ENCODE measurements around the gene EPN2.

Gene EPN2

GRCh38 chr17:19372439-19372838 lies 135.3 kb downstream of the EPN2 start:
- H3K4me3 ChIP-seq (ENCODE audit: control insufficient read depth, low read depth, low read length): no peak overlapping the region
- no peak for TF ChIP-seq CTCF (conservative IDR thresholded peaks at IDR 0.05; ENCODE audit: control insufficient read depth, insufficient read depth, low read depth, low read length)
- no peak for DNase-seq (ENCODE audit: low read depth)

- no peak for DNase-seq (ENCODE audit: low read depth)
- no peak for TF ChIP-seq CTCF (conservative IDR thresholded peaks at IDR 0.05; ENCODE audit: control insufficient read depth, insufficient read depth, low read depth, low read length)
- no peak overlapping the region for H3K4me3 ChIP-seq (ENCODE audit: control insufficient read depth, low read depth, low read length)
Observed at GRCh38 chr17:19372866-19373504, 135.8 kb downstream of the EPN2 start.

GRCh38 chr17:19374136-19374535 lies 137.0 kb downstream of the EPN2 start:
- DNase-seq (ENCODE audit: low read depth): peak; percentile 17
- no peak overlapping the region for H3K4me3 ChIP-seq (ENCODE audit: control insufficient read depth, low read depth, low read length)
- no peak for TF ChIP-seq CTCF (conservative IDR thresholded peaks at IDR 0.05; ENCODE audit: control insufficient read depth, insufficient read depth, low read depth, low read length)

GRCh38 chr17:19375732-19376131 lies 138.6 kb downstream of the EPN2 start:
- DNase-seq (ENCODE audit: low read depth): no peak
- H3K4me3 ChIP-seq (ENCODE audit: control insufficient read depth, low read depth, low read length): no peak overlapping the region
- TF ChIP-seq CTCF (conservative IDR thresholded peaks at IDR 0.05; ENCODE audit: control insufficient read depth, insufficient read depth, low read depth, low read length): no peak

GRCh38 chr17:19376811-19377210 lies 139.6 kb downstream of the EPN2 start:
- peak overlapping the region; percentile 70 for H3K4me3 ChIP-seq (ENCODE audit: control insufficient read depth, low read depth, low read length)
- DNase-seq (ENCODE audit: low read depth): no peak
- no peak for TF ChIP-seq CTCF (conservative IDR thresholded peaks at IDR 0.05; ENCODE audit: control insufficient read depth, insufficient read depth, low read depth, low read length)

- TF ChIP-seq CTCF (conservative IDR thresholded peaks at IDR 0.05; ENCODE audit: control insufficient read depth, insufficient read depth, low read depth, low read length): no peak
- peak overlapping the region; percentile 70 for H3K4me3 ChIP-seq (ENCODE audit: control insufficient read depth, low read depth, low read length)
- peak; percentile 98 for DNase-seq (ENCODE audit: low read depth)
Observed at GRCh38 chr17:19377602-19378415, 140.6 kb downstream of the EPN2 start.
